ENCODE results near the gene SST.

The SST gene

DNA sequence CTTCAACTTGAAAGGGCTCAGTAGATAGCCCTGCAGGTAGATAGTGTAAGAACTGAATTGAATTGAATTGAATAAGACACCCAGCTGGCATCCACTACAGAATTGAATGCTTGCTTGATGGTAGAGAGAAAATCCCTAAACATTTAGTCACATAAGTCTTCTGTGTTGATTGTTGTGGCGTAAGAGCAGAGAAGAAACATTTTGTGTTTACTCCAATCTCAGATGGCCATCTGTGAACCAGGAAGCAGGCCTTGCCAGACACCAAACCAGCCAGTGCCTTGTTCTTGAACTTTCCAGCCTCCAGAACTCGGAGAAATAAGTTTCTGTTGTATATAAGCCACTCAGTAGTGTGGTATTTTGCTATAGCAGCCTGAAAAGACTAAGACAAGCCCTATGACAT, 43.6 kb downstream of the SST start:
- no peak for DNase-seq

DNA sequence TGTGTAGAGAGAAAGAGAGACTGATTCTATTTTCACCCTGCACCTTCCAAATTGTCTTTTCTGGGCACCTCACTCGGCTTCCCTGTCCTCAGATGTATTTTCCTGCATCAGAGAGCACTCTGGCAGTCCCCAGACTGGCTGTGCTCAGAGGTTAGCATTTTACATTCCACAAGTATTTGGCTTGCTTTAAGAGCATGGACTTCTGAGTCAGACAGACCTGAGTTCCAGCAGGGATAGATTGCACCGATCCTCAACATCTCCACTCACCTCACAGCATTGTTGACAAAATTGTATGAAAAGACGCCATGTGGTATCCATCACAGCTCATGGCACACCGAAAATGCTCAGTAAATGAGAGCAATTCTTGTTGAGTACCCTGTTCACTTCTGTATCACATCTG, 45.6 kb downstream of the SST start:
- no peak for DNase-seq

DNA sequence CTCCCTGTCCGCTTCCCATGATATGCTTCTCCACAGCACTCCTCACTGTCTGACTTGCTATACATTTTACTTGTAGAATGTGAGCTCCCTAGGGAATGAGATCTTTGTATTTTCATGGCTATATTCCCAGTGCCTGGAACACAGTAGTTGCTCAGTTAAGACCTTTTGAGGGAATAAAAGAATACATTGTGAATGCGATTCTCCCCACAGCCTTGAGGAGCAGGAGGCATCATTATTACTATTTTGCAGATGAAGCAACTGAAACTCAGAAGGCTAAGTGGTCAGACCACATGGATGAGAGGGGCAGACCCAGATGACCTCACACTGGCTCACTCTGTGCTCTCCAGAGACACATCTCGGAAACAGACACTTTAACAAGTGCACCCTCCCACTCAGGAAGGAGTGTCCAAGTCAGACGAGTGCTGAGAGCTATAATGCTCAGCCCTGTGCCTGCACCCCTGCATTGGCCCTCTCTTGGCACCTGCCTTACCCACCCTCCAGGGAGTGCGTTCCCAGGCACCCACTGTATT, 46.8 kb downstream of the SST start:
- no peak for DNase-seq

DNA sequence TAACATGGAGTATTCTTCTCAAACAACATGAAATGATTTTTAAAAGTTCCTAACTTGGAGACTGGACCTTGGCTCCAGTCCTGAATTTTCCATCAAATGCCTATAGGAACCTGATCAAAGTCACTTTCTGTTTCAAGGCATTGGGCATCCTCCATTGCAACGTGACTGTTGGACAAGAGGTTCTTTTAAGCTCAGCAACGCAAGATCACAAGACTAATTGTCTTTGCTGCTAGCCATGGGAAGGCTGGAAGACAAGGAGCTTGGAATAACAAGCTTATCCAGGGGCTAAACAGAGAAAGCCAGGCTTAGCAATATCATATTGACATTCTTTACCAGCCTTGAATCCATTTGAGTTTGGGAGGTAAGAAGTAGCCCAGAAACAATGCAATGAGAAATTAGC, 48.3 kb downstream of the SST start:
- no peak for DNase-seq

DNA sequence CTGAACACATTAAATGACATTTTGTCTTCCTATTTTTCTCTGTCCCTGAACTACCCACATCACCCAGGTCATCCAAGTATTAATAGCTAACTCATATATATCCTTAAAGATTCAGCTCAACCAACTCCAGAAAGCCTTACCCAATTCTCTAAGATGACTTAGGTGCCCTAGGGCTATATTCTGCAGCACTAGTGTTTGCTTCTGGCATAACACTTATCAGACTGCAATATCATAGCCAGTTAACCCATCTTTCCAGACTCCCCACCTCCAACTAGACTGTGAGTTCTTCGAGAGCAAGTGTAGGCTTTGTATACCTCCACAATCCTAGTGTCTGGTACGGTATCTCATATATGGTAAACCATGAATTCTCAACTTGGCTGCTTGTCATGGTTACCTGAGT, 50.7 kb downstream of the SST start:
- DNase-seq: no peak
